Central memory CD8-positive, alpha-beta T cell (primary cell): ENCODE data around the gene ZNF488.
"Not testable (repeated sequence)": the region's sequence is repeated elsewhere in the genome, so short reads cannot be mapped to it uniquely, and the experiment has no call there.

Experiments used
- ATAC-seq: fragments of 150-1000 bp; cut with Tn5 transposase; replicated peaks from 2 replicates; pipeline ENCODE4 v1.10.0; 2022; ENCODE audit warnings: mild to moderate bottlenecking, moderate FRiP score, moderate number of reproducible peaks; ENCODE audit not compliant: poor library complexity, severe bottlenecking; ENCODE audit errors: extremely low read depth
- DNase-seq, 2 donors: peaks; one replicate each; pipeline ENCODE4 v3.0.0; 2021; ENCODE audit warnings: low spot score in 2 of 2
- H3K27ac Mint-ChIP-seq: one replicate; pipeline ENCODE4 v1.8.0; 2022; ENCODE audit warnings: low read depth, mild to moderate bottlenecking, moderate library complexity, mixed read lengths
- H3K27me3 Mint-ChIP-seq: one replicate; pipeline ENCODE4 v1.8.0; 2022; ENCODE audit warnings: mixed read lengths
- H3K36me3 Mint-ChIP-seq: one replicate; pipeline ENCODE4 v1.8.0; 2022; ENCODE audit warnings: mild to moderate bottlenecking, moderate library complexity, mixed read lengths; ENCODE audit not compliant: insufficient read depth
- H3K4me1 Mint-ChIP-seq: one replicate; pipeline ENCODE4 v1.8.0; 2022; ENCODE audit warnings: mixed read lengths
- H3K4me3 Mint-ChIP-seq: one replicate; pipeline ENCODE4 v1.8.0; 2022; ENCODE audit warnings: mild to moderate bottlenecking, moderate library complexity, mixed read lengths
- H3K9me3 Mint-ChIP-seq: one replicate; pipeline ENCODE4 v1.8.0; 2022; ENCODE audit warnings: mixed read lengths

The ZNF488 gene

GRCh38 chr10:47384148-47384921 lies at the start of gene ZNF488:
Gene ZNF488, minus strand, starts transcription at chr10:47384293. Its CDS starts 15,464 bp downstream, at chr10:47368829.
- peaks cover 14% of the 10 kb centered on the region for H3K4me1 Mint-ChIP-seq
- peaks cover 91% of the 10 kb centered on the region for H3K27me3 Mint-ChIP-seq
- H3K4me3 Mint-ChIP-seq, result peak within 1 kb of the TSS; percentile 86
- no peaks in the 10 kb centered on the region for H3K9me3 Mint-ChIP-seq
- H3K36me3 Mint-ChIP-seq, result no peaks in the 10 kb centered on the region
- peak; percentile 31 to 32 for DNase-seq
- H3K27ac Mint-ChIP-seq, result peak within 1 kb of the TSS; percentile 56
- ATAC-seq, result peak; percentile 82

- H3K36me3 Mint-ChIP-seq, result no peaks in the 10 kb centered on the region
- no peak for ATAC-seq
These were observed 41.8 kb upstream of the ZNF488 start for GRCh38 chr10:47425813-47426419.

GRCh38 chr10:47424231-47424630 lies 40.1 kb upstream of the ZNF488 start:
- DNase-seq, result no peak
- Mint-ChIP-seq H3K4me3 (no peak overlapping the region), H3K36me3 (no peaks in the 10 kb centered on the region), H3K9me3 (no peaks in the 10 kb centered on the region), H3K27ac (no peak overlapping the region), H3K27me3 (peaks cover 2% of the 10 kb centered on the region), H3K4me1 (no peaks in the 10 kb centered on the region)
- no peak for ATAC-seq

More at GRCh38 chr10:47425813-47426419, 41.8 kb upstream of the ZNF488 start:
- no peak overlapping the region for H3K4me3 Mint-ChIP-seq
- no peak overlapping the region for H3K27ac Mint-ChIP-seq
- no peaks in the 10 kb centered on the region for H3K9me3 Mint-ChIP-seq
- H3K27me3 Mint-ChIP-seq, result peaks cover 19% of the 10 kb centered on the region
- no peak for DNase-seq
- H3K4me1 Mint-ChIP-seq, result no peaks in the 10 kb centered on the region

GRCh38 chr10:47423476-47423875 lies 39.4 kb upstream of the ZNF488 start:
- H3K4me1 Mint-ChIP-seq, result no peaks in the 10 kb centered on the region
- DNase-seq (no peak), ATAC-seq (no peak)
- H3K4me3 Mint-ChIP-seq, result no peak overlapping the region
- no peaks in the 10 kb centered on the region for H3K9me3 Mint-ChIP-seq
- H3K27ac Mint-ChIP-seq, result no peak overlapping the region
- H3K27me3 Mint-ChIP-seq, result no peaks in the 10 kb centered on the region
- no peaks in the 10 kb centered on the region for H3K36me3 Mint-ChIP-seq

- no peaks in the 10 kb centered on the region for H3K9me3 Mint-ChIP-seq
- no peak for DNase-seq
- no peak overlapping the region for H3K4me3 Mint-ChIP-seq
- H3K36me3 Mint-ChIP-seq, result no peaks in the 10 kb centered on the region
- no peak for ATAC-seq
- H3K27me3 Mint-ChIP-seq, result no peaks in the 10 kb centered on the region
- no peak overlapping the region for H3K27ac Mint-ChIP-seq
- no peaks in the 10 kb centered on the region for H3K4me1 Mint-ChIP-seq
These were observed 37.2 kb upstream of the ZNF488 start for GRCh38 chr10:47421057-47421952.

- no peaks in the 10 kb centered on the region for H3K9me3 Mint-ChIP-seq
- no peak overlapping the region for H3K4me3 Mint-ChIP-seq
- ATAC-seq (no peak), DNase-seq (no peak)
- H3K27ac Mint-ChIP-seq, result no peak overlapping the region
- no peaks in the 10 kb centered on the region for H3K4me1 Mint-ChIP-seq
- no peaks in the 10 kb centered on the region for H3K27me3 Mint-ChIP-seq
- H3K36me3 Mint-ChIP-seq, result no peaks in the 10 kb centered on the region
These were observed 36.4 kb upstream of the ZNF488 start for GRCh38 chr10:47420305-47421056.

- Mint-ChIP-seq H3K4me3 (no peak overlapping the region), H3K27me3 (no peaks in the 10 kb centered on the region), H3K27ac (no peak overlapping the region), H3K9me3 (no peaks in the 10 kb centered on the region), H3K4me1 (no peaks in the 10 kb centered on the region), H3K36me3 (no peaks in the 10 kb centered on the region)
- ATAC-seq (no peak), DNase-seq (no peak)
These were observed 35.3 kb upstream of the ZNF488 start for GRCh38 chr10:47419421-47419820.

- no peak for DNase-seq
- no peaks in the 10 kb centered on the region for H3K9me3 Mint-ChIP-seq
- no peaks in the 10 kb centered on the region for H3K4me1 Mint-ChIP-seq
- no peaks in the 10 kb centered on the region for H3K36me3 Mint-ChIP-seq
- no peaks in the 10 kb centered on the region for H3K27me3 Mint-ChIP-seq
- no peak for ATAC-seq
- H3K4me3 Mint-ChIP-seq, result no peak overlapping the region
- H3K27ac Mint-ChIP-seq, result no peak overlapping the region
These were observed 34.9 kb upstream of the ZNF488 start for GRCh38 chr10:47418966-47419365.

GRCh38 chr10:47418321-47418720 lies 34.2 kb upstream of the ZNF488 start:
- Mint-ChIP-seq H3K27me3 (no peaks in the 10 kb centered on the region), H3K4me1 (no peaks in the 10 kb centered on the region), H3K4me3 (no peak overlapping the region), H3K36me3 (no peaks in the 10 kb centered on the region), H3K9me3 (no peaks in the 10 kb centered on the region), H3K27ac (no peak overlapping the region)
- ATAC-seq (no peak), DNase-seq (no peak)

GRCh38 chr10:47416305-47417218 lies 32.5 kb upstream of the ZNF488 start:
- not testable (repeated sequence) for H3K9me3 Mint-ChIP-seq, H3K27ac Mint-ChIP-seq, H3K4me1 Mint-ChIP-seq, ATAC-seq, H3K36me3 Mint-ChIP-seq, H3K4me3 Mint-ChIP-seq, H3K27me3 Mint-ChIP-seq, DNase-seq

GRCh38 chr10:47415520-47416304 lies 31.6 kb upstream of the ZNF488 start:
- Mint-ChIP-seq H3K27ac (no peak overlapping the region), H3K36me3 (no peaks in the 10 kb centered on the region), H3K4me1 (no peaks in the 10 kb centered on the region), H3K27me3 (no peaks in the 10 kb centered on the region), H3K9me3 (no peaks in the 10 kb centered on the region), H3K4me3 (no peak overlapping the region)
- ATAC-seq, result no peak
- DNase-seq, result no peak
